GM12878 (cell line): Measurements from ENCODE around the gene KRT7. TPM values are rescaled to one million over a fixed set of nuclear protein-coding genes. Genes with fewer than 3 reads are reported as not detected.

ENCODE experiments used
- ATAC-seq: fragments of 200-7000 bp; cut with Tn5 transposase; 3 replicates; pipeline ENCODE4 v1.9.1; 2020; ENCODE audit warnings: mild to moderate bottlenecking, moderate library complexity
- BruUV-seq: library from RNA; stranded (reverse); fragments of 400-500 nt; replicated peaks from 2 replicates; lab custom pipeline; 2021; lab: Mats Ljungman, UMichigan
- CTCF ChIA-PET: fragments of 300-600 bp; sonication (Branson Sonifier 250); formaldehyde crosslinking; extraction: SDS; loops from one replicate; lab custom pipeline; 2021; ENCODE audit warnings: inconsistent platforms; lab: Yijun Ruan, JAX
- POLR2A ChIA-PET: fragments of 350-600 bp; formaldehyde crosslinking; extraction: SDS; loops from one replicate; lab custom pipeline; 2021; ENCODE audit warnings: inconsistent platforms; lab: Charles Lee
- RAD21 ChIA-PET: fragments of 300-600 bp; sonication (Branson Sonifier 250); formaldehyde crosslinking; loops from one replicate; lab custom pipeline; 2023; ENCODE audit warnings: antibody characterized with exemption; ENCODE audit not compliant: unreplicated experiment; lab: Charles Lee
- SMC1A ChIA-PET: fragments of 300-600 bp; sonication (Branson Sonifier 250); formaldehyde crosslinking; loops from one replicate; lab custom pipeline; 2023; ENCODE audit not compliant: unreplicated experiment, uncharacterized antibody; lab: Charles Lee
- DNase-seq: peaks from one replicate; pipeline ENCODE4 v3.0.0-alpha.2; 2011; ENCODE audit warnings: low read depth, low spot score
- FAIRE-seq: peaks from 3 replicates; lab custom pipeline; 2011; peaks lifted over from hg19 to GRCh38; lab: Jason Lieb, UNC
- H2AFZ ChIP-seq: 2 replicates; pipeline ENCODE4 v1.6.0; 2011; ENCODE audit warnings: low read depth, low read length, control low read depth; ENCODE audit not compliant: control insufficient read depth
- H3K27ac ChIP-seq: 2 replicates; pipeline ENCODE4 v1.5.1; 2011; ENCODE audit warnings: control low read depth; ENCODE audit not compliant: control insufficient read depth, insufficient read depth
- H3K27me3 ChIP-seq, 2 experiments: replicated peaks in 1 of 2; 2 replicates each; pipeline versions ENCODE4 v1.6.0 to v1.6.1; 2011; ENCODE audit warnings: low read length in 1 of 2; ENCODE audit not compliant: control insufficient read depth in 2 of 2, insufficient read depth in 2 of 2
- H3K36me3 ChIP-seq, 2 experiments: 2 replicates each; pipeline ENCODE4 v1.5.1; 2011; ENCODE audit warnings: low read length in 1 of 2; ENCODE audit not compliant: control insufficient read depth in 2 of 2, insufficient read depth in 2 of 2
- H3K4me1 ChIP-seq: 2 replicates; pipeline ENCODE4 v1.6.1; 2011; ENCODE audit warnings: mild to moderate bottlenecking, low read length, moderate library complexity, mixed read lengths; ENCODE audit not compliant: control insufficient read depth, insufficient read depth
- H3K4me2 ChIP-seq: 2 replicates; pipeline ENCODE4 v1.6.0; 2011; ENCODE audit warnings: control low read depth; ENCODE audit not compliant: control insufficient read depth, insufficient read depth
- H3K4me3 ChIP-seq: fragments of 200-600 bp; sonication (generic); 2 replicates; pipeline ENCODE4 v1.5.1; 2016
- H3K79me2 ChIP-seq: 2 replicates; pipeline ENCODE4 v1.6.0; 2011; ENCODE audit warnings: low read length; ENCODE audit not compliant: control insufficient read depth, insufficient read depth
- H3K9ac ChIP-seq: 2 replicates; pipeline ENCODE4 v1.8.0; 2011; ENCODE audit warnings: low read length, control low read depth, mixed read lengths; ENCODE audit not compliant: control insufficient read depth, insufficient read depth
- H3K9me3 ChIP-seq: replicated peaks from 3 replicates; pipeline ENCODE4 v1.5.1; 2011; ENCODE audit warnings: mild to moderate bottlenecking, low read length; ENCODE audit not compliant: control insufficient read depth, insufficient read depth
- H4K20me1 ChIP-seq: 2 replicates; pipeline ENCODE4 v1.6.0; 2011; ENCODE audit not compliant: control insufficient read depth, insufficient read depth
- FOXM1 ChIP-seq: IDR thresholded peaks from 2 replicates; pipeline ENCODE4 v1.6.1; 2012; ENCODE audit warnings: low read depth, mild to moderate bottlenecking, inconsistent platforms, low read length, moderate library complexity
- HDAC6 ChIP-seq: fragments of 200-600 bp; sonication (generic); IDR thresholded peaks from one replicate; pipeline ENCODE4 v1.8.0; 2017; ENCODE audit warnings: antibody characterized with exemption; ENCODE audit not compliant: unreplicated experiment
- NRF1 ChIP-seq: conservative IDR thresholded peaks from 2 replicates; pipeline ENCODE4 v1.6.1; 2011; ENCODE audit warnings: mild to moderate bottlenecking, low read depth, low read length, improper control_type of control experiment
- PAX5 ChIP-seq: IDR thresholded peaks from 2 replicates; pipeline ENCODE4 v1.6.1; 2011; ENCODE audit warnings: low read depth, low read length, borderline replicate concordance
- POU2F2 ChIP-seq: IDR thresholded peaks from 3 replicates; pipeline ENCODE4 v1.6.1; 2011; ENCODE audit warnings: low read depth, mild to moderate bottlenecking, low read length, borderline replicate concordance
- SIN3A ChIP-seq: IDR thresholded peaks from 2 replicates; pipeline ENCODE4 v1.6.1; 2012; ENCODE audit warnings: low read depth, low read length, improper control_type of control experiment
- WRNIP1 ChIP-seq: IDR thresholded peaks from 2 replicates; pipeline ENCODE4 v1.6.1; 2011; ENCODE audit warnings: low read depth, low read length, improper control_type of control experiment, borderline replicate concordance
- ZSCAN29 ChIP-seq: fragments of 450-650 bp; IDR thresholded peaks from 2 replicates; pipeline ENCODE4 v1.6.1; 2017; ENCODE audit warnings: mild to moderate bottlenecking, moderate library complexity
- ZZZ3 ChIP-seq: IDR thresholded peaks from 2 replicates; pipeline ENCODE4 v1.6.1; 2011; ENCODE audit warnings: low read depth; ENCODE audit not compliant: control insufficient read depth, insufficient read length
- WGBS: methylation state at CpG from one replicate; pipeline ENCODE4 v1.1.6; 2016; ENCODE audit warnings: low lambda C conversion rate; ENCODE audit not compliant: insufficient replicate concordance, insufficient coverage; ENCODE audit errors: missing lambda C conversion rate; 5-methylcytosine and 5-hydroxymethylcytosine counted together
- in situ Hi-C: fragments of 300-500 bp; cut with MboI; formaldehyde crosslinking; loops from 9 replicates; pipeline ENCODE4 v1.14.3; 2018; ENCODE audit warnings: mixed read lengths
- intact Hi-C: fragments of 100-400 bp; cut with micrococcal nuclease; formaldehyde crosslinking; loops from one replicate; pipeline ENCODE4 v1.14.2; 2022; ENCODE audit not compliant: unreplicated experiment
- polyA plus RNA-seq, 11 experiments: library from polyadenylated mRNA; depleted of rRNA in 4 of 11; unstranded in 6 of 11; stranded (reverse) in 5 of 11; fragments of >200 nt; fragmentation: Nextera tagmentation in 4 of 11; fragmentation: Illumina TruSeq in 1 of 11; extraction: Ambion mirVana in 4 of 11; extraction: Trizol in 1 of 11; gene quantifications; 1 replicate in 1 of 11; 2 replicates in 10 of 11; pipeline versions ENCODE4 v1.2.1 to v1.2.3, GENCODE V29; 2011 to 2016; ENCODE audit warnings: inconsistent platforms in 2 of 11, missing spikeins in 2 of 11, low read depth in 1 of 11
- total RNA-seq, 4 experiments: library from RNA; depleted of rRNA in 3 of 4; stranded (reverse); fragments of >200 nt in 3 of 4; fragmentation: Illumina TruSeq in 1 of 4; extraction: Trizol in 1 of 4; gene quantifications; 2 replicates each; pipeline versions ENCODE4 v1.2.1 to v1.2.3, GENCODE V29; 2013 to 2021
- TF ChIP-seq, protein P1 (sequence below): IDR thresholded peaks from 2 replicates; pipeline ENCODE4 v1.6.1; 2011; ENCODE audit warnings: low read depth, mild to moderate bottlenecking, low read length, moderate library complexity, borderline replicate concordance; ENCODE audit errors: extremely low read depth

The KRT7 gene
- total and polyA plus RNA-seq, 10 of the 15 experiments (the other 5 are each of a cell fraction or from before 2014, with no cell fraction given), result 0.90 to 18.7 (median 4.8) TPM

DNA sequence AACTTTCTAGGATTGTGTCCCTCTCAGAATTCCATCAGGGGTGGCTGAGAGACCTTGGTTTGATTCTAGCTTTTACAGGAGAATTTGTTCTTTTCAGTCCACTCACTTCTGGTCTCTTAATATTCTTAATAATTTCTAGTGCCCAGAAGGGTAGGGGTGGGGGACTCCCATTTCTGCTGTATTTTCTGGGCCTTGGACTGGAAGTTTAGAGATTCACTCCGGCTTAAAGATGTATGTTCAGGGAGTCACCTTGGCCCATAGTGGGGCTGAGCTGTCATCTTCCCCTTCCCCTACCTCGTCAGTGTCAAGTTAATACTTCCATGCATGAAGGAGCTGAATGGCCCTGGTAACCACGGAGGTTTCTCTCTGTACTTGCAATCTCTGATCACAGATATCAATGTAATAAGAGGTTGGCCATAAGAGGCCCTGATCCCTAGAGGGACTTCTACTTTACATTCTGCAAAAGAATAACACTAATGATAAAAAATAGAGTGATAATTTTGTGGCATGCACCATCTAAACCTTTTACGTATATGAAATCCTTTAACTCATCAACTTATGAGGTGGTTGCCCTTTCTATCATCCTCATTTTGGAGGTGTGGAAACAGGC, 51.6 kb downstream of the KRT7 start:
- DNase-seq (no peak), FAIRE-seq (no peak), ATAC-seq (no peak)
- Histone ChIP-seq H3K79me2 (no peaks in the 10 kb centered on the region), H3K4me3 (no peak overlapping the region), H3K27me3 (no peaks in the 10 kb centered on the region), H3K9me3 (no peaks in the 10 kb centered on the region), H3K4me1 (peaks cover 6% of the 10 kb centered on the region), H3K36me3 (no peaks in the 10 kb centered on the region), H3K4me2 (no peak overlapping the region), H3K9ac (no peak overlapping the region), H3K27ac (no peak overlapping the region), H4K20me1 (no peaks in the 10 kb centered on the region), H2AFZ (no peak overlapping the region)
- ChIA-PET SMC1A (interaction anchor here (1.1 to 1.6 kb wide), 2 partner anchors 9 kb away, joined by 3 to 5 read pairs; no protein-coding TSS in a partner anchor), RAD21 (no interaction called here), CTCF (interaction anchor here (1.1 to 2.0 kb wide), 6 partner anchors 27 to 77 kb away, joined by 3 to 8 read pairs (median 4); no protein-coding TSS in a partner anchor), POLR2A (no interaction called here)
- in situ Hi-C loops, result no loop called here
- TF ChIP-seq, protein P1, sequence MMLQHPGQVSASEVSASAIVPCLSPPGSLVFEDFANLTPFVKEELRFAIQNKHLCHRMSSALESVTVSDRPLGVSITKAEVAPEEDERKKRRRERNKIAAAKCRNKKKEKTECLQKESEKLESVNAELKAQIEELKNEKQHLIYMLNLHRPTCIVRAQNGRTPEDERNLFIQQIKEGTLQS, result no peak
- TF ChIP-seq NRF1 (no peak), FOXM1 (no peak), POU2F2 (no peak), ZSCAN29 (no peak), HDAC6 (no peak), SIN3A (no peak), WRNIP1 (no peak), ZZZ3 (no peak), PAX5 (no peak)
- WGBS, result 33% methylated on average over 4 of the region's 4 CpGs
- no TSS peak for BruUV-seq
- intact Hi-C loops, result no loop called here
